Activated T-helper 9 cell treated with anti-CD3 and anti-CD28 coated beads, Interleukin-2, amount 50 U/mL, for 16 hours (primary cell): ENCODE measurements around the gene SNX10.

Experiments
- DNase-seq: peaks from one replicate; pipeline ENCODE4 v3.0.0-alpha.2; 2020; ENCODE audit warnings: low read depth

Gene SNX10

DNA sequence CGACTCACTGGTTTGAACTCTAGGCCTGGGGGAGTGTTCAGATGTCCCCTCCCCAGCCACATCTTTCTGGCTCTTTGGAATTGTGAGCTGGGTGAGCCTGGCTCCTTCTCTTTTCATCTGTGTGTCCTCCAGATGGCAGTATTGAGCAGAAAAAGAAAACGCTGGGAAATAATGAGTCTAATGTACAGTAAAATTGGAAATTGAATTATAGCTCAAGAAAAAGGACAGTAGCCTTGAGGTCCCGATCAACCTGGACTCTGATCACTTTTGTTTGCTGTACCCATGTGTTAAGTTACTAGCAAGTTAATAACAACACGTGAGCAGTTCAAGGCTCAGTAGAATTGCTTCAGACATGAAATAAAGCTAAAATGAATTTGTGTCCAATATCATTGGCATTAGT is 77.9 kb downstream of the SNX10 start:
- no peak for DNase-seq

DNA sequence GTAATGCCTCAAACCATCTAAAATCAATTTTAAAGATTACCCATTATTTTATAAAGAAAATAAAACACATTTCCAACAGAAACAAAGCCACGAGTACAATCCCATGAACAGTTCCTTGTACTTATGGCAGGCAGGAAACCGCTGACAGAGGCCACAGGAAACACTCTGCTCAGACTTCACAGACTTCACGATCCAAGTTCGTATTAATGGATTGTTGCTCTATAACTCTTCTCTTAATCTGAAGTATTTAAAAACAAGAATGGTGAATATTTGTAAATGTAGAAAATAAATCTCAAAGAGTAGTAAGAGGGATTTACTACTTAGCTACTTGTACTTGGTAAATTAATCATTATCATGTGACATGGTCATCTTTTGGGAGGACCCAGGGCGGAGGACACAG is 78.3 kb downstream of the SNX10 start:
- no peak for DNase-seq

DNA sequence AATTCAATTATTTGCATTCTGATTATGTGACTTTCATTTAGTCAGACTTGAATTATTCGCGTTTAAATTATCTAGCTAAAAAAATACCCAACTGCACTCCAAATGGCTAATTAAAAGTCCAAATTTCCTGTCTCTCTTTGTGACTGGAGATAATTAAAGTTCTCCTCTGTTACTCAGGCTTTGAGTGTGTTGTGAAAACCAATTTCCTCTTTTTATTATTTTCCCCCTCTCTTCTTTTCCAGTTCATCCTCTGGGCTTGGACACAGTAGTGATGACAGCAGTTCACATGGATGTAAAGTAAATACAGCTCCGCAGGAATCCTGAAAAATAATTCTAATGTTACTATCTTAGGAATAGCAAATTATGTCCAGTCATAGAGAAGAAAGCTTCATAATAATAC is 80.6 kb downstream of the SNX10 start:
- no peak for DNase-seq

GRCh38 chr7:26372704-26373103 is 81.0 kb downstream of the SNX10 start:
- DNase-seq, result no peak

GRCh38 chr7:26374647-26375373 is 83.1 kb downstream of the SNX10 start:
- no peak for DNase-seq

- no peak for DNase-seq
Measured at GRCh38 chr7:26375726-26376174, 84.1 kb downstream of the SNX10 start.

DNA sequence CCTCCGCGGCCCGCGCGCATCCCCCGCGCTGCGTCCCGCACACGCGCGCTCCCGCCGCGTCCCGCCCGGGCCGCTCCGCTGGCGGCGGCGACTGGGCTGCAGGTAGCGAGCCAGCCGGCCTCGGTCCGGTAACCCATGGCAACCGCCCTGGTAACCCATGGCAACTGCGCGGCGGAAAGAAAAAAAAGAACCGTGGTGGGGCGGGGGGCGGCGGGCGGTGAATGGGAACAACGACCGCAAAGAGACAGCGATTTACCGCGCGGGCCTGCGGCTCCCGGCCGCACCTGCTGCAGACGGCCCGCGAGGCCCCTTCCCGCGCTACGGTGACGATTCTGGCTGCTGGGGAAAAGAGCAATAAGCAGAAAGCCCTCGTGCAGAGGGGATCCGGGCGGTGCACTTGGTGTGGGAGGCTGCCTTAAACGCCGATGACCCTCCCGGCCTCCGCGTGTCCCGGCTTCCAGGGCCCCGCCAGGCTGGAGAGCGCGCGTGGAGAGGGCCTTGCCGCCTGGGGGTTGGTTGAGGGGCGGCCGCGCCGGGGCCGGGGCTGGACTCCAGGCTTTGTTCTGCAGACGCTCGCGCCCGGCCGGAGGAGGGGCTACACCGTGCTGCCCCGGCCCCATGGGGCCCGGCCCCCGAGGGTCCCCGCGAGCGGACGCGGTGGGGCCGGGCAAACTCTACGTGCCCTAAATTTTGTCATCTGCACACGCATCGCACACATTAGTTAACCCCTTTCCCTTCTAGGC is 84.7 kb downstream of the SNX10 start:
- no peak for DNase-seq

DNA sequence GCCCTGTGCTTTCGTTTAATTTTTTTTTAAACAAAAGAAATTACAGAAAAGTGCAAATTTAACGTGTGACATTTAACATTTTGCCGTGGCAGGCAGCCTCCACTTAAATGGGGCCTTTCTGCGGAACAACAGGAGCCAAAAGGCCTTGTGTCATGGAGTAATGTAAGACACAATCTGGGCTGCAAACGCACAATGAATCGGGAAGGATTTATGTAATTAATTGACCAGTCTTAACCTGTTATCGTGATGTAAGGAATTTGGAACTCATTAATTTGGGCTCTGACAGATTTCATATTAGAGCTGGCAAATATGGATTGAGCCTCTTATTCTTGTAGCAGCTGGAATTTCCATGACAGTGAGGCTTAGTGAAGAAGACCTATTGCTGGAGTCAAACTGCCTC is 86.4 kb downstream of the SNX10 start:
- no peak for DNase-seq

GRCh38 chr7:26379711-26380110 is 88.0 kb downstream of the SNX10 start:
- DNase-seq, result no peak

GRCh38 chr7:26381476-26382353 is 90.1 kb downstream of the SNX10 start:
- DNase-seq, result no peak

DNA sequence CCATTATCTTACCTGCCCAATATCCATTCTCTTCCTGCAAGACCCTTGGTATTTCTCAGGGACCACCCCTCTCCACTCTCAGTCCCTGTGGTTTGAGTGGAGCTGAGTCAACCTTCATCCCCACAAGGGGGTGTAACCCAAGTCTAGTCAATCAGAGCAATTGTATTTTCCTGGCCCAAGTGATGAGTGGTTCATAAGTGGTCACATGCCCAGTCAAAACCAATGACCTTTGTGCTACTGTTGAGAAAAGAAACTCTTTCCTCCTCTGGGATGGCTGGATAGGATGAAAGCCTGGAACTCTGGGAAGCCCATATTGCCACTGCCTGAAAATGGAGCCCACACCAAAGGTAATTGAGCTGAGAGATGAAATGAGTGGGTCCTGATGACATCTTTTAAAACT is 93.6 kb downstream of the SNX10 start:
- DNase-seq, result no peak

DNA sequence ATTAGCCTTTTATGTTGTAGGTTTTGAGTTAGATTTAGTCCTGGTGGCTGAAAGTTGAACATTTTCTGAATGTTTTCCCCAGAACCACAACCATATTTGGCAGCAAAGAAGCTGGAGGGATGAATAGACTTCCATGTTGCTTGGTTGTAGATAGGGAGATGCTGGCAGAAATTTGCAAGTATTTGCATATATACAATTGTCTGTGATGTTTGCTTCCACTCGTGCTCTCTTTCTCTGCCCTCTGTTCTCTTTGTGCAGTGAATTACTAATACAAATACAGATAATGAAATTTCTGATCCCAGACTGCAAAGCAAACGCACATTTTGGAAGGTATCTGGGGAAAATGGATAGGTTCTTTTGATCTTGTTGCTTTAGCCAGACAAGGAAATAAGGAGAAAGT is 96.1 kb downstream of the SNX10 start:
- no peak for DNase-seq

DNA sequence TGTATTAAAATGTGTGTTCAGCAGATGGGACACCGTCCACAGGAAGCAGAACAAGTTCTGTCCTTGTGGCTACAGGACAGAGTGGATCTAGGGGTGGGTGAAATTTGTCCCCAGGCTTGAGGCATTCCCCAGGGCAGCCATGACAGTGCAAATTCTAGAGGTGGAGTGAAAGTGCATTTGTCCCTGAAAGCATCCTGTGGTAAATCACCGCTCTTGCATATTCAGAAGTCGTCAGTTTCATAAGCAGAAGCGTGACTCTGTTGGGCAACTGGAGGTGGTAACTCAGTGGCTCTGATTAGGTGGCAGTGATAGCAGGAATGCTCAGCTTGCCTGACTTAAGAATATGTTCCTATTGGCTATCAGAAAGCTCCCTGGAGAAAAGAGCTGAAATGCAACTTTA is 96.6 kb downstream of the SNX10 start:
- no peak for DNase-seq

GRCh38 chr7:26390016-26390415 is 98.4 kb downstream of the SNX10 start:
- DNase-seq, result no peak

- DNase-seq, result no peak
Measured at GRCh38 chr7:26393818-26394217, 102.2 kb downstream of the SNX10 start.

- no peak for DNase-seq
Measured at GRCh38 chr7:26397332-26397731, 105.7 kb downstream of the SNX10 start.

DNA sequence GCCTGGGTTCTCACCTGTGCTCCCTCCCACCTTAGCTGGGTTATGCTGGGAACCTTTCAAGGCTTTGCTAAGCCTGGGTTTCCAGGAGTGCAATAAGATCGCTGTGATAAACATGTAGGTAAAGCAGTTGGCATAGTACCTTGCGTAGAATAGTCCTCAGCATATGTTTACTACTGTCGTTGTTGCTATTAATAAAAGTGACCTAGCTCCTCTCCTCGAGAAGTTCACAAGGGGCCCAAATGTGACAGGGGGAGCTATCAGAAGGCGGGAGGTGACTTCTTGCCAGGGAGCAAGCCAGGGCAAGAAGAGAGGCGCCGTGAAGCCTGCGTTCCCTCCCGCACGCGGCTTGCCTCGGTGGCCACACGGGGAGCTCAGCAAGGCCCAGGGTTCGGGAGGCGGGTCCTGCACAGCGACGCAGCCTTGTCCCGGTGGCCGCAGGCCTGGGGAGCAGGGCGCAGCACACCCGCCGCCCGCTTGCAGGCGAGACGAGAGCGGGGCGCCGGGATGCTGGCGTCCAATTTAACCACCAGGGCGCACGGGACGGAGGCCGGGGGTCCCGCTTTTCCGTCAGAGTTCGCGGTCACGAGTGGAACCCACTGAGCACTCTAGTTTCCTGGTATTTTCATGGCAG is 106.2 kb downstream of the SNX10 start:
- no peak for DNase-seq

GRCh38 chr7:26398427-26398755 is 106.7 kb downstream of the SNX10 start:
- no peak for DNase-seq

- no peak for DNase-seq
Measured at GRCh38 chr7:26398756-26399509, 107.3 kb downstream of the SNX10 start.

DNA sequence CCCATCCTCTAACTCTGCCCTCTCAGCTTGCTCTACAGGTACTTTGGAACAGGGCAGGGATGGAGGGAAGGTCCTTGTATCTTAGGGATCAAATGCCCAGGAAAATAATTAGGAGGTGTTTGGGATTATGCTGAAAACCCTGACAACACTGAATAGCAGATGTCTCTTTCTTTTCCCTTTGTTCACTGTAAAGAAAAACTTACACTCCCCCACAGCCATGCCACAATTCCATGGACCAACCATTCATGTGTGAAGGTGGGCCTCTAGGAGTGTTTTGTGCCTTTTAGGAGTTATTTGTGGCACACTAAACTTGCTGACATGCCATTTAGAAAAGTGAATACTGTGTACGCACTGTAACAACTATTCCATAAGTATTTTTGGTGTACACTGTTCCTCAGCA is 108.1 kb downstream of the SNX10 start:
- no peak for DNase-seq

DNA sequence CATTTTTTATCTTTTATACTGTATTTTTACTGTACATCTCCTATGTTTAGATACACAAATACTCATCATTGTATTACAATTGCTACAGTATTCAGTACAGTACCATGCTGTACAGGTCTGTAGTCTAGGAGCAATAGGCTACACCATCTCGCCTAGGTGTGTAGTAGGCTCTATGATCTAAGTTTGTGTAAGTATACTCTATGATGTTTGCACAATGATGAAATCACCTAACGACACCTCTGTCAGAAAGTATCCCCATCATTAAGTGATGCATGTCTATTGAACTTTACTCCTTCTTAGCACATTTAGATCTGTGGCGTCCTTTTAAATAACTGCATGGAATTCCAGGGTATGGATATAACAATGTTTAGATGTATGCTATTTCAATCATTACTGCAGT is 112.0 kb downstream of the SNX10 start:
- DNase-seq, result no peak
